Measurements from ENCODE around the gene FCN1.
"Not testable (repeated sequence)": the region's sequence is repeated elsewhere in the genome, so short reads cannot be mapped to it uniquely, and the experiment has no call there.

The FCN1 gene

DNA sequence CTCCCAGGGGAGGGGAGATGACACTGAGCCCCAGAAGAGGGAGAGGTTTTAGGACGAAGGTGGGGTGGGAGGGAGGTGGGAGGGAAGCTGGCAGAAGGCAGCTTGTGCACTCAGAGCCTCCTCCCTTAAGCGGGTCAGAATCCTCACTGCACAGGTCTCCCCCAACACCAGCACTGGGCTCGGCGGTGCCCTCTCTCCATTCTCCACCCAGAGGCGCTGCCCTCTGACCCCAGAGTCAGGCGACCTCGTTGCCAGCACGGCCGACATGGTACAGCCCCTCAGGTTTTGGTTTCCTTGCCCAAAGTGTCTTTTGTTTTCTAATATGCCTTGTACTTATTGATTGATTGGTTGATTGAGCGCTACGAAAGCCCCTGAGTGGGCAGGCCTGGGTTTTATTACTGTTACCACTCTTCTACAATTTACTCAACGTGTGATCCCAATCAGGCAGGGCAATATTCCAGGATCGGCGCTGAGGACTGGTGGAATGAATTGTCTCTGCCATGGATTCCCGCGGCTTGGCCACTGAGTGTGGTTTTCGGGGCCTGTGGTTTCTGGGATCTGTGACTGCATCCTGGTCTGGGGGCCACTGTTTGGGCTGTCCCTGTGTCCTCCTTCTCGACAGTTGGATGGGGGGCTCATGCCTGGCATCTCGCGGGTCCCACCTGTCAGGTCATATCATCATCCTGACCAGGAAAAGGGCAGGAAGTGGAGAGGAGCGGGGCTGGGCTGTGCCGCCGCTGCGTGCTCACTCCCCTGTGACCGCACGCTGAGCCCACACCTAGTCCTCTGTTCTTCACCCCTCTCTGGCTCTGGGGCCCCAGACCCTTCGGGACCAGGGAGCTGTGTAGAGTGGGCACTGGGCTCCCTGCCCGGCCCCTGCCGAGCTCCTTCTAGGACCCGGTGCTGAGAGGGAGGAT is 46.7 kb downstream of the FCN1 start:
- no peak for DNase-seq

DNA sequence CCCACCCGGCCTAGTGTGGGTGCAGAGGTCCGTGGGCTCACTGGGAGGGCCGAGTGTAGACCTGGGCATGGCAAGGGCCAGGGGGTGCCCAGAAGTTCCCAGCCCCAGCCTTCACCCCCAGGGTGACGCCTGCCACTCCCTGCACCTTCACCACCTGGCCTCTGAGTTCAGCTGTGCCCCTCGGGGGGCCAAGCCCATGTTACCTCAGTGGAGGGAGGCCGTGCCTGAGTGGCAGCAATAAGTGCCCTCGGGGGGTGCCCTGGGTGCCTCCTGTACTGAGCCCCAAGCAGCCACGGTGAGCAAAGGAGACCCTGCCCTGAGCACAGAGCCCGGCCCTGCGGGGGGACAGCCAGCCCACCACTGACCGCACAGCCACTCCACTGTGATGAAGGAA is 47.4 kb downstream of the FCN1 start:
- DNase-seq, result no peak

DNA sequence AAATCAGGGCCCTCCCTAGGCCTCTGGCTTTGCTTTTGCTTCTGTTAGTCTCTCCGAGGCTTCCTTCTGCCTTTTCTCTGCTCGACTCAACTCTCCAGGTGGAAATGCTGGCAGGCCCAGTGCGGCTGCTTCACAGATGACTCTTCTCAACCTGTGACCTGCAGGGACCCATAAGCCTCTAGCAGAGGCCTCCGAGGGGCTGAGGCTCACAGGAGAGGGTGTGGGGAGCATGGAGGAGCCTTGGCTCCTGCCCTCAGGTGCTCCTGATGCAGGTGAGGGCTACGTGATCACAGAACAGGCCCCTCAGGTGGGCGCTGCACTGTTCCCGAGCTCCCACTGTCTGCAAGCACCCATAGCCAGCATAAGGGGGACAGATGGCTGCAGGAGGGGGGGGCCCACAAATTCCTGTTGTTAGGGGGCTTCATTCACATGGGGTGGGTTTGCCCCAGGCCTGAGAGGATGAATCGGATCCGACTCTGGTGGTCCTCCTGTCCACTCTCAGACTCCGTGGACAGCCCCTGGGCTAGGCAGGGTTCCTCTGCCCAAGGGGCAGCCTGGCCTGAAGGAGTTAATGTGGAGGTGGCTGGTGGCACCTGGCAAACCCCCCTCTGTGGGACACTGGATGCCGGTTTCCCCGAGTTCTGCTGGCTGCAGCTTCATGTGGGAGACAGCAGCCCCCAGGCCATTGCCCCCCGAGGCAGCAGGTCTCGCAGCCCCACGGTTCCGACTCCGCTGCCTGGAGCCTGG is 48.0 kb downstream of the FCN1 start:
- no peak for DNase-seq

DNA sequence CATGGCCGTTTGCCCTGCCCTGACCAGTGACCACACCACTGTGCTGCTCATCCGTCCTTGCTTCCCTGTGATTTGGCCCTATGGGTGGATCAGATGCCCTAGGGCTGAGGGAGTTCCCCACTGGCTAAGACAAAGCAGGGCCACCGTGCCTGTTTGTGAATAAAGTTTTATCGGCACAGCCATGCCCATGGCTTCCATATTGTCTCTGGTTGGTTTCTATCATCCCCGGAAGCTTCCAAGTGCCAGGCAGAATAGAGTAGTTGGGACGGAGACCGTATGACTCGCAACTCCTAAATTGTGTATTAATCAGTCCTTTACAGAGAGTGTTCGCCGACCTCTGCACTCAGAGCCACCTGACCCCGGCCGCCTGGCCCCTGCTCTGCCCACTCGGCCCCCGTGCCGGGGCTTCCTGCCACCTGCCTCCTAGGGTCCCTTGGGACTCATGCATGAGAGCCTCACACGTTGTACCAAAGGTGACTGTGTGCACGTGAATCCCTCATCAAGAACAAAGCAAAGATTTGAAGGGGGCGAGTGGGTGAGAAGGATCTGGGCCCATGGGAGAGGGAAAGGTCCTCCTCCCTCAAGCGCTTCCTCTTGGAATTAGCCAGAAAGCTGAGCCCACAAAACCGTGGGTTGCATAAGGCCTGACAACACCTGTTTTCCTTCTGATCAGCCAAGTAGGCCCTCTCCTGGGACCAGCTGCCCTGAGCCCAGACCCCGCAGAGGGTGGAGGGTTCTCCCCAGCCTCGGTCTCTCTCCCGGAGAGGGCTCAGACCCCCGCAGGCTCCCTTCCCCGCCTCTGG is 48.8 kb downstream of the FCN1 start:
- no peak for DNase-seq

DNA sequence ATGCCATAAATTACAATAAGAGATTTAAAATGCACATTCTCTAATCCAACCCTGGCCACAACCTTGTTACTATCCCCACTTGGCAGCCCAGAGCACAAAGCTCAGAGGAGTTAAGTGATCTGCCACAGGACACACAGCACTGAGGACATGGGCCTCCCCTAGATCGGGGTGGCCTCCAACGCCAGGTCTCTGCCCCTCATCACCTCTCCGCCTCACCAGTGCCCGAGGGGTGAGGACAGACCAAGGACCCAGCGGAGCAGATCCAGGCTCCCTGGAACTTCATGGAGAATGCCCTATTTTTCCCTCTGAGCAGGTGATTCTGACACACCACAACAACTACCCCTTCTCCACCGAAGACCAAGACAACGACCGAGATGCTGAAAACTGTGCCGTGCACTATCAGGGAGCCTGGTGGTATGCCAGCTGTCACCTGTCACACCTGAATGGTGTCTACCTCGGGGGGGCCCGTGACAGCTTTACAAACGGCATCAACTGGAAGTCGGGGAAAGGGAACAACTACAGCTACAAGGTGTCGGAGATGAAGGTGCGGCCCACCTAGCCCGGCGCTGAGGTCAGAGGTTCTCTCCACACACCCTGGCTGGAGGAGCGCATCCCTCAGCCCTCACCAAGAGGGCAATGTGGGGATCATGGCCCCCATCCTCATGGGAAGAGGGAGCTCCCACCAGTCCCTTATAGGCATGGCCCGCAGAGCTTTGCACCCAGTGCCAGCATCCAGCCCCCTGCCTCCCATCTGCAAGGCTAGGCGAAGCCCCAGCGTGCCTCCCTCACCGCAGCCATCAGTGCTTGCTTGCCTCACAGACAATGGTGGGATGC is 49.6 kb downstream of the FCN1 start:
- no peak for DNase-seq

DNA sequence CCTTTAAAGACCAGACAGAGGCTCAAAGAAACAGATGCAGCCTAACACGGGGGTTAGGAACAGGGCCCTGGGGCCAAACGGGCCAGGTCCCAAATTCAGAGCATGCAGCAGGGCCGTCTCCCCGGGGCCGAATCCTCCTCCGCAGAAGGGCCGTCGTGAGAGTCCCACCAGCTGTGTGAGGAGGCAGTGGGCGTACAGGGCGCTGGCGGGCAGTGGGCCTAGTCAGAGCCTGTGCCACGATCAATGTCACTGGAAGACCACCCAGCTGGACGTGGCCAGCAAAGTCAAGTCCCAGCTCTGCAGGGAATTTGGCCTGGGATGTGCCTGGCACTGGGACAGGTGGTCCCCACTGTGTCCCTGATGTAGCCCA is 52.9 kb downstream of the FCN1 start:
- DNase-seq, result no peak

DNA sequence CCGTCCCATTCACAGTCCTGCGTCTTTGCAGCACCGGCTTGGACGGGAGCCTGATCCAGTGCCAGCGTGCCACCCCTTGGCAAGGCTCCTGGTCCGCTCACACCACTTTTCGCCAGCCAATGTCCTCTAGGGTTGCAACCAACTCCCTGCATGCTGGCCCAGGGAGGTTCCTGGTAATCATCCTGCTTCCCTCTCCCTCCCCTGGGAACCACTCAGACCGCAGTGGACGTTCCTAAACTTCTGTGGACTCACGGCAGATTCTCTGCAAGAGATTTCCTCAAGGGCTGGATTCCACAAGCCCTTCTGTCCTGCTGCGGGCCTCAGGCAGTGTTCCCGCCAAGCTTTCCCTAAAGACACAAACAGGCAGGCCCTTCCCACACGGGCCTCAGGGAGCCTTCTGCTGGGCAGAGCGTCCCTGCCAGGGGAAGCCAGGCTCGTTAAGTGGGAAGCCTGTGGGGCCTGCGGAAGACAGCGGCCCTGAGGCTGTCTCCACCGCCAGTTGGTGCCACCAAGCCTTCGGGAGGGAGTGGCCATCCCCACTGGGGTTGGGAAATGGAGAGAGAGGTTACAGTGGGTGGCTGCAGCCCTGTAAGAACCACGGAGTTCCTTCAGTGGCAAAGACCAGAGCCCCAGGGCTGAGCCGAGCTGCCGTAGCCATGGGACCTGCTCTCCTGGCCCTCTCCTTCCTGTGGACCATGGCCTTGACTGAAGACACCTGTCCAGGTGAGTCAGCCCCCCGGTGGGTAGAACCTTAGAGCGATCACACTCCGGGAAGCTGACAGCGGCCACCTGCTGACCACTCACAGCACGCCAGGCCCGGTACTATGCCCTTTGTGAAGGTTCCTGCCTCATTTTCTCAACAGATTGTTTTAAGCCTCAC is 53.5 kb downstream of the FCN1 start:
- no peak for DNase-seq

- DNase-seq, result no peak
Observed at GRCh38 chr9:134863306-134863902, 54.3 kb downstream of the FCN1 start.

DNA sequence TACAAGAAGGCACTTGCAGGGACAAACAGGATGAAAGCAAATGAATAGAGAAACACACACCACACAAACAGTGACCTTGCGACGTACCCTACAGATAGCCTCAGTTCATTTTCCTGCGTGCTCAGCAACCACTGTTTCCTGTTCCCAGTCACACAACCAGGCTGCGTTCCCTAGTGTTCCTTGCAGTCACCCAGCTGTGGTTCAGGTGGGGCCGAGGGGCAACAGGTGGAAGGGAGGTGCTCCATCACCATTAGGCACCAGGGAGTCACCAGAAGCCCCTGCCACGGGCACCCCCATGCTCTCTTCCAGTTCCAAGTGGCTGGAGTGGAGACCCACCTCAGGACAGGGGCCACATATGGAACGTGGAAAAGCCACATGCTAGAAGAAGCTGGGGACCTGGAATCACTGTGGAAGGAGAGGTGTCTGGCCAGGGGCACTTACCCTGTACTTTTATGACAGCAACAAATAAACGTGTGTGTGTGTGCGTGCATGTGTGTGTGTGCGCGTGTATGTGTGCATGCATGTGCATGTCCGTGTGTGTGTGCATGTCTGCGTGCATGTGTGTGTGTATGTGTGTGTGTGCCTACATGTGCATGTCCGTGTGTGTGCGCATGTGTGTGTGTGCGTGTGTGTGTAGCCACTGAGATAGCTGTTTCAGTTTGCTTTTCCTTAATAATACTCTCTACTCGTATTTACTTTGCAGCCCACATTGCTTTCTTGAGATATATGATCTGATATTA is 55.9 kb downstream of the FCN1 start:
- DNase-seq, result no peak

DNA sequence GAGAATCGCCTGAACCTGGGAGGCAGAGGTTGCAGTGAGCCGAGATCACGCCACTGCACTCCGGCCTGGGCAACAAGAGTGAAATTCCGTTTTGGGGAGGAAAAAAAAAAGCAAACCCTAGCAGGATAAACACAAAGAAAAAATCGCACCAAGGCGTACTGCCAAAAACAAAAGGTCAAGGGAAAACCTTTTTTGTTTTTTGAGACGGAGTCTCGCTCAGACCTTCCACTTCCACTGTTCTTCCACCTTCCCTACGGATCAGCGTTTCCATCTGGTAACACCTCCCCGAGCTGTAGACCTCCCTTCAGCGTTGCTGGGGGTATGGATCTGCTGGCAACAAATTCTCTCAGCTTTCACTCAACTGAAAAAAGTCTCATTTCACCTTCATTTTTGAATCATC is 57.2 kb downstream of the FCN1 start:
- no peak for DNase-seq

DNA sequence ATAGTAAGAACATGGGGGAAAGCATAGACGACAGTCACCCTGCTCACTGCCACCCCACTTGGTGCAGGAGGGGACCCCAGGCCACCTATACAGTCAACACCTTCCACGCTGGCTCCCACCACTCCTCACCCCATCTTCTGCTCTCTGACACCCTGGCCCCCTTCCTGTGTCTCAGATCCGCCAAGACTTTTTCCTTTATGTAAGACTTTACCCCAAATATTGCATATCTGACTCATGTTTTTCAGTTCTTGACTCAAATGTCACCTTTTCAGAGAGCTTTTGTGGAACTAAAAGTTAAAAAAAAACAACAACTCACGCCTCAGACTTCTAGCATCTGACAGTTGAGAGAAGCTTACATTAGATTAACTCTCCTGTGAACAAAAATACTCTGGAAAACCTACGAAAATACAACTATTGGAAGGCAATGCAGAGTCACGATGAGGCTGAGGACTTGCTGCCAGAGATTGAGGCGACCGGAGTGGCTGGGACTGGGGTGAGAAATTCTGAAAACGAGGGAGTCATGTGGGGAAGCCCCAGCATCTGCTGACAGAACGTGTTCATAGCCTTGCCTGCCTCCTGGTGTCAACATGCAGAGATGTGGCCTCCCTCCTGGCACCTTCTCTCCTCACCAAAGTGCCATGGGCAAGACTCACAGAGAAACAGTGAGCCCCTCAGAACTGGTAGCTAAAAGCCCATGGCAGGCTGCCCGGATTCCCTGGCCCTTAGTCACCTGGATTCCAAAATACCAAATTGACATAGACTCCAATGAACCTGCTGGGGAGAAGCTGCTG is 59.5 kb downstream of the FCN1 start:
- no peak for DNase-seq

- not testable (repeated sequence) for DNase-seq
Observed at GRCh38 chr9:134857451-134857850, 60.3 kb downstream of the FCN1 start.

DNA sequence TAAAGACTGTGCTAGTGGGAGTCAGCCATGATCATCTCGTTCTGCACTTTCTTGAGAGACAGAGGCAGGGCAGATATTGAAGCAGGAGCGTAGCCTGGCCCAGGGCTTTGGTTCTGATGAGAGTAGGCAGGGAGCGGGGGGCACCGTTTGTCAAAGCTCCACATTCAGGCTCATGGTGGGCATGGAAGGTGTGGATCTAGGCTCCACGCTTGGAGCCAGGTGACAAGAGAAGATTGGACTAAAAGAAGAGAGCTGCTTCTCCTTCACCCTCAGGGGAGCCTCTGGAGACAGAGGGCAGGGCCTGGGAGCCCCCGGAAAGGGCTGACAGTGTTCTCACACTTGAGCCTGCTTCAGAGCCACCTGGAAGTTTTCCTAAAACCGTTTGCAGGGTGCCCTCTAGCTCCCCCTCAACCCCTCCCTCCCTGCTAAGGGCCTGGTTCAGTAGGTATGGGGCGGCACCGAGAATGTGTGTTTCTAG is 61.8 kb downstream of the FCN1 start:
- DNase-seq, result no peak
